GM12873 (cell line): ENCODE results near the gene CASP7.

Source experiments
- TF ChIP-seq, protein P1 (sequence below): IDR thresholded peaks from 2 replicates; pipeline ENCODE4 v1.5.1; 2012; ENCODE audit warnings: low read depth, mild to moderate bottlenecking, moderate library complexity, low read length, control low read depth; ENCODE audit not compliant: insufficient read depth; ENCODE audit errors: missing control alignments

Gene CASP7

GRCh38 chr10:113656896-113657295 lies 22.8 kb upstream of the CASP7 start:
- TF ChIP-seq, protein P1, sequence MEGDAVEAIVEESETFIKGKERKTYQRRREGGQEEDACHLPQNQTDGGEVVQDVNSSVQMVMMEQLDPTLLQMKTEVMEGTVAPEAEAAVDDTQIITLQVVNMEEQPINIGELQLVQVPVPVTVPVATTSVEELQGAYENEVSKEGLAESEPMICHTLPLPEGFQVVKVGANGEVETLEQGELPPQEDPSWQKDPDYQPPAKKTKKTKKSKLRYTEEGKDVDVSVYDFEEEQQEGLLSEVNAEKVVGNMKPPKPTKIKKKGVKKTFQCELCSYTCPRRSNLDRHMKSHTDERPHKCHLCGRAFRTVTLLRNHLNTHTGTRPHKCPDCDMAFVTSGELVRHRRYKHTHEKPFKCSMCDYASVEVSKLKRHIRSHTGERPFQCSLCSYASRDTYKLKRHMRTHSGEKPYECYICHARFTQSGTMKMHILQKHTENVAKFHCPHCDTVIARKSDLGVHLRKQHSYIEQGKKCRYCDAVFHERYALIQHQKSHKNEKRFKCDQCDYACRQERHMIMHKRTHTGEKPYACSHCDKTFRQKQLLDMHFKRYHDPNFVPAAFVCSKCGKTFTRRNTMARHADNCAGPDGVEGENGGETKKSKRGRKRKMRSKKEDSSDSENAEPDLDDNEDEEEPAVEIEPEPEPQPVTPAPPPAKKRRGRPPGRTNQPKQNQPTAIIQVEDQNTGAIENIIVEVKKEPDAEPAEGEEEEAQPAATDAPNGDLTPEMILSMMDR: no peak

- TF ChIP-seq, protein P1: no peak
Observed at GRCh38 chr10:113657544-113657943, 22.2 kb upstream of the CASP7 start.

GRCh38 chr10:113661332-113661731 lies 18.4 kb upstream of the CASP7 start:
- TF ChIP-seq, protein P1: no peak

DNA sequence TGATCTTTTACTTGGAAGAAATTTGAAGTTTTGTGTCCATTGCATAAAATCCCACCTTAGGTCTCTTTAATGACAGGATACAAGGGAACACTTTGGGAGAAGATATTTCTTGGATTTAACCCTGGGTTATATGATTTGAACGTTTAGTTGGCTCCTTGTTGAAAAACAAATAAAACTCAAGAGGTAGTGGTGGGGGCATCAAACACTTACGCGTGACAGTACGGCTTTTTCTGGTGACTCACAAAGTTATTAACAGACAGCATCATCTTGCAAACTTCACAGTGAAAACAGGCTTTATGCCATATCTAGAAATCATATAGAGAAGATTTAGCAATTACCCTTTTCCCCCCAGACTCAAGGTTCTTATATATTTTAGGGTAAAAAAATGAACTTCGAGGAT lies 16.6 kb upstream of the CASP7 start:
- TF ChIP-seq, protein P1: no peak

GRCh38 chr10:113663908-113664307 lies 15.8 kb upstream of the CASP7 start, which contains the start of gene NRAP:
NRAP (minus strand) TSS chr10:113664041; CDS start chr10:113663882, 159 bp downstream.
- TF ChIP-seq, protein P1: no peak

GRCh38 chr10:113665352-113665751 lies 14.4 kb upstream of the CASP7 start:
- TF ChIP-seq, protein P1: no peak

DNA sequence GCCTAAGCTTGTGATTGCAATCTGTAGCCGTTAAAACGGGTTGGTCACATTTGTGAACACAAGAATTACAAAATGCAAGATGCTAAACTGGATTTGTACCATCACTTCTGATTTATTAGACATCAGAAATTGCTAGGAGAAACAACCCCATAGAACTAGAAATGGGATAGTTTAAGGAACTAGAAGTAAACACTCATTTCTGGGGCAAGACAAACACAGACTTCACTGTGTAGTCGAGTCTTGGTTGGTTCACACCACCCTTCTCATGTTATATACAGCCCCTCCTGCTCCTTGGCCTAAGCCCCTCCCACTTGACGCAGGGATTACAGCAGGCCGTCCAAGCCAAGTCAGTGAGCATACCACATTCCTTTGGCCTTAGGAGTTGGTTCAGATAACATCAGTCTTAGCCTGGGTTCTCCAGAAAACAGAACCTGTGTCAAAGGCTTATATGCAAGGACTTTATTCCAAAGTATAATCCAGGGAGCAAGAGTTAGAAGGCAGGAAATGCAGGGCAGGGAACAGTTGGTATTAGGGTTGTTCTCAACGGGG lies 13.8 kb upstream of the CASP7 start:
- TF ChIP-seq, protein P1: no peak

GRCh38 chr10:113666682-113667252 lies 12.9 kb upstream of the CASP7 start:
- TF ChIP-seq, protein P1: no peak
